Lower lobe of right lung (tissue), 2 donors: ENCODE measurements around the gene TMC5. TPM values are rescaled to one million over a fixed set of nuclear protein-coding genes. Genes with fewer than 3 reads are reported as not detected.
A peak's percentile ranks its signal among the peaks of the same experiment; 100 is the strongest.

ENCODE experiments used
- ATAC-seq, 2 donors: fragments of 200-7000 bp; cut with Tn5 transposase; one replicate each; pipeline ENCODE4 v1.9.1; 2020 to 2022; ENCODE audit warnings: mild to moderate bottlenecking in 2 of 2, moderate library complexity in 2 of 2
- DNase-seq: peaks from one replicate; pipeline ENCODE4 v3.0.0-alpha.2; 2020
- H3K27ac ChIP-seq: fragments of 200-600 bp; one replicate; pipeline ENCODE4 v1.8.0; 2022
- H3K27me3 ChIP-seq: fragments of 200-600 bp; one replicate; pipeline ENCODE4 v1.8.0; 2022; ENCODE audit warnings: low read depth
- H3K36me3 ChIP-seq: fragments of 200-600 bp; one replicate; pipeline ENCODE4 v1.8.0; 2022; ENCODE audit warnings: mild to moderate bottlenecking
- H3K4me1 ChIP-seq: fragments of 200-600 bp; one replicate; pipeline ENCODE4 v1.8.0; 2022
- H3K4me3 ChIP-seq: fragments of 200-600 bp; one replicate; pipeline ENCODE4 v1.8.0; 2022; ENCODE audit warnings: mild to moderate bottlenecking
- H3K9me3 ChIP-seq: fragments of 200-600 bp; one replicate; pipeline ENCODE4 v1.8.0; 2022
- CTCF ChIP-seq: fragments of 200-600 bp; IDR thresholded peaks from one replicate; pipeline ENCODE4 v1.8.0; 2022; ENCODE audit warnings: antibody characterized with exemption, mild to moderate bottlenecking
- intact Hi-C: fragments of 100-400 bp; cut with DNase I; formaldehyde crosslinking; loops from one replicate; pipeline ENCODE4 v1.11.0; 2022
- total RNA-seq: library from RNA; stranded (reverse); fragmentation: NEBNext Ultra II Directional; extraction: Animal tissue kit (Norgen Biotek cat#: 25700); gene quantifications from one replicate; pipeline ENCODE4 v1.2.1, GENCODE V29; 2021
- donor health status: DM: no; HTN: yes; CAD: no; lungs with severe emphysema.

The TMC5 gene
- total RNA-seq, 1 donor from 2014 or later = 62.1 TPM

GRCh38 chr16:19490619-19491018 lies 72.9 kb downstream of the TMC5 start:
- H3K4me1 ChIP-seq = no peaks in the 10 kb centered on the region
- intact Hi-C loops = no loop called here
- TF ChIP-seq CTCF = no peak

GRCh38 chr16:19497176-19497575 lies 79.5 kb downstream of the TMC5 start:
- no peak overlapping the region for H3K27ac ChIP-seq
- no peaks in the 10 kb centered on the region for H3K4me1 ChIP-seq
- no peak for TF ChIP-seq CTCF
- H3K4me3 ChIP-seq = no peak overlapping the region
- H3K9me3 ChIP-seq = no peaks in the 10 kb centered on the region
- H3K36me3 ChIP-seq = peaks cover 70% of the 10 kb centered on the region
- intact Hi-C loops = no loop called here
- no peak for DNase-seq
- ATAC-seq = peak; percentile 40 to 61
- no peaks in the 10 kb centered on the region for H3K27me3 ChIP-seq

More at GRCh38 chr16:19490619-19491018, 72.9 kb downstream of the TMC5 start:
- Histone ChIP-seq H3K27me3 (no peaks in the 10 kb centered on the region), H3K4me3 (no peak overlapping the region), H3K36me3 (peaks cover 17% of the 10 kb centered on the region), H3K9me3 (no peaks in the 10 kb centered on the region), H3K27ac (no peak overlapping the region)
- DNase-seq = no peak
- no peak for ATAC-seq

GRCh38 chr16:19499006-19499405 lies 81.3 kb downstream of the TMC5 start:
- no peak overlapping the region for H3K27ac ChIP-seq

GRCh38 chr16:19499481-19499880 lies 81.8 kb downstream of the TMC5 start:
- no peaks in the 10 kb centered on the region for H3K4me1 ChIP-seq
- no peaks in the 10 kb centered on the region for H3K9me3 ChIP-seq
- no peaks in the 10 kb centered on the region for H3K27me3 ChIP-seq
- intact Hi-C loops = no loop called here
- no peak for DNase-seq
- no peak overlapping the region for H3K4me3 ChIP-seq
- H3K27ac ChIP-seq = no peak overlapping the region
- TF ChIP-seq CTCF = no peak
- H3K36me3 ChIP-seq = peaks cover 83% of the 10 kb centered on the region
- no peak for ATAC-seq

More at GRCh38 chr16:19499006-19499405, 81.3 kb downstream of the TMC5 start:
- Histone ChIP-seq H3K27me3 (no peaks in the 10 kb centered on the region), H3K4me1 (no peaks in the 10 kb centered on the region), H3K9me3 (no peaks in the 10 kb centered on the region), H3K4me3 (no peak overlapping the region), H3K36me3 (peaks cover 83% of the 10 kb centered on the region)
- ATAC-seq (no peak), DNase-seq (no peak)
- intact Hi-C loops = no loop called here
- no peak for TF ChIP-seq CTCF

GRCh38 chr16:19502395-19503131 lies 84.9 kb downstream of the TMC5 start:
- H3K4me1 ChIP-seq = peaks cover 4% of the 10 kb centered on the region
- TF ChIP-seq CTCF = peak; percentile 79
- ATAC-seq (peak; percentile 81 to 82), DNase-seq (peak; percentile 69)
- peaks cover 97% of the 10 kb centered on the region for H3K36me3 ChIP-seq
- no peaks in the 10 kb centered on the region for H3K27me3 ChIP-seq
- H3K4me3 ChIP-seq = no peak overlapping the region
- H3K27ac ChIP-seq = no peak overlapping the region
- intact Hi-C loops = no loop called here
- H3K9me3 ChIP-seq = no peaks in the 10 kb centered on the region
